Aorta (tissue), 5 donors: ENCODE data around the gene LHFPL3. TPM values are rescaled to one million over a fixed set of nuclear protein-coding genes. Genes with fewer than 3 reads are reported as not detected.

Source experiments
- ATAC-seq: fragments of 200-7000 bp; cut with Tn5 transposase; one replicate; pipeline ENCODE4 v1.9.1; 2022; ENCODE audit warnings: moderate library complexity; ENCODE audit not compliant: low FRiP score
- DNase-seq, 2 donors: peaks; one replicate each; pipeline ENCODE4 v3.0.0-alpha.2; 2020
- H3K27ac ChIP-seq, 2 donors: one replicate each; pipeline ENCODE4 v1.5.1; 2013; ENCODE audit warnings: low read length in 2 of 2, mild to moderate bottlenecking in 2 of 2, moderate library complexity in 2 of 2, control low read depth in 1 of 2, inconsistent platforms in 1 of 2, low read depth in 1 of 2
- H3K27me3 ChIP-seq, 2 donors: one replicate each; pipeline ENCODE4 v1.6.1; 2013; ENCODE audit warnings: control low read depth in 1 of 2, low read length in 1 of 2, mild to moderate bottlenecking in 1 of 2, moderate library complexity in 1 of 2; ENCODE audit not compliant: insufficient read depth in 2 of 2, control insufficient read depth in 1 of 2
- H3K36me3 ChIP-seq, 2 donors: one replicate each; pipeline ENCODE4 v1.6.1; 2013; ENCODE audit warnings: control low read depth in 1 of 2, low read length in 1 of 2, mild to moderate bottlenecking in 1 of 2; ENCODE audit not compliant: insufficient read depth in 2 of 2, control insufficient read depth in 1 of 2
- H3K4me1 ChIP-seq, 2 donors: one replicate each; pipeline ENCODE4 v1.6.1; 2013; ENCODE audit warnings: low read length in 2 of 2, control low read depth in 1 of 2, mild to moderate bottlenecking in 1 of 2, moderate library complexity in 1 of 2; ENCODE audit not compliant: insufficient read depth in 2 of 2, control insufficient read depth in 1 of 2
- H3K4me3 ChIP-seq, 2 donors: one replicate each; pipeline ENCODE4 v1.5.1; 2013; ENCODE audit warnings: low read length in 2 of 2, control low read depth in 1 of 2, mild to moderate bottlenecking in 1 of 2
- H3K9me3 ChIP-seq: one replicate; pipeline ENCODE4 v1.6.1; 2013; ENCODE audit warnings: mild to moderate bottlenecking, low read length; ENCODE audit not compliant: control insufficient read depth
- WGBS, 2 donors: extraction: QIAGEN DNeasy Blood & Tissue Kit; methylation state at CpG; one replicate each; pipeline ENCODE4 v1.1.7; 2013; 5-methylcytosine and 5-hydroxymethylcytosine counted together
- intact Hi-C, 2 donors: fragments of 100-400 bp; cut with DNase I; formaldehyde crosslinking; loops; one replicate each; pipeline versions ENCODE4 v1.14.2 to v1.15.0; 2022
- polyA plus RNA-seq, 2 donors: library from polyadenylated mRNA; stranded (reverse); fragments of 200-250 nt; gene quantifications; one replicate each; pipeline ENCODE4 v1.2.3, GENCODE V29; 2013
- total RNA-seq, 2 donors: library from RNA; stranded (reverse); fragmentation: NEBNext Ultra II Directional; extraction: Animal tissue kit (Norgen Biotek cat#: 25700); gene quantifications; one replicate each; pipeline ENCODE4 v1.2.1, GENCODE V29; 2021
- donor health status: healthy with polysubstance abuse.
- donor health status: Bipolar disorder and iron deficiency.
- donor health status: DM: no; HTN: no; CAD: no.
- donor health status: DM: no; HTN: no; CAD: no.
- donor health status: DM: yes; HTN: yes; CAD: no.

The LHFPL3 gene
- total and polyA plus RNA-seq, 4 donors = not detected

- Histone ChIP-seq H3K9me3 (peaks cover 3% of the 10 kb centered on the region), H3K4me3 (no peak overlapping the region), H3K27ac (no peak overlapping the region), H3K36me3 (no peaks in the 10 kb centered on the region), H3K4me1 (no peaks in the 10 kb centered on the region), H3K27me3 (no peaks in the 10 kb centered on the region)
- intact Hi-C loops = no loop called here
- DNase-seq = no peak
- 69 to 75% methylated on average over 2 of the region's 2 CpGs for WGBS, 2 donors
- no peak for ATAC-seq
These were observed 201.2 kb downstream of the LHFPL3 start for GRCh38 chr7:104529567-104529966.

- Histone ChIP-seq H3K27ac (no peak overlapping the region), H3K27me3 (no peaks in the 10 kb centered on the region), H3K4me3 (no peak overlapping the region), H3K4me1 (no peaks in the 10 kb centered on the region), H3K9me3 (peaks cover 3% of the 10 kb centered on the region), H3K36me3 (no peaks in the 10 kb centered on the region)
- no peak for ATAC-seq
- DNase-seq = no peak
- intact Hi-C loops = no loop called here
- WGBS, 2 donors = 36 to 52% methylated on average over 5 of the region's 5 CpGs
These were observed 201.8 kb downstream of the LHFPL3 start for GRCh38 chr7:104530251-104530650.

GRCh38 chr7:104534149-104534548 lies 205.7 kb downstream of the LHFPL3 start:
- Histone ChIP-seq H3K9me3 (peaks cover 3% of the 10 kb centered on the region), H3K27ac (no peak overlapping the region), H3K36me3 (no peaks in the 10 kb centered on the region), H3K27me3 (no peaks in the 10 kb centered on the region), H3K4me3 (no peak overlapping the region), H3K4me1 (no peaks in the 10 kb centered on the region)
- DNase-seq (no peak), ATAC-seq (no peak)
- 67 to 73% methylated on average over 4 of the region's 4 CpGs for WGBS, 2 donors
- intact Hi-C loops = no loop called here

DNA sequence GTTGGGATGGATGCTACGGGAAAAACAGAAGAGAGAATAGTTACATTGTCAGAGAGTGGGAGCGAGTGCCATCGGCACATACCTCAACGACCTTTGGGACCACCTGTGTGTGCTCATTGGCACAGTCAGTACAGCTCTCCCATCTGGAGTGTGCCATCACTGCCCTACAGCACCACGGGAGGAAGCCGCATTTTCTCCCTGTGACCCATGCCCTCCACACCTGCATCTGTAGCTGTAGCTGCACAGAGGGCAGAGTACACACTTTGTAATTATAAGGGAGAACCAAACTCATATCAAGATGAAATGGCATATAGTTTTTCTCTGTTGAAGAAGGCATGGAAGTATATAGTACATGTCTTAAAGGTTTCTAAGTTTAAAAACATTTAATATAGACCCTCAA lies 207.4 kb downstream of the LHFPL3 start:
- Histone ChIP-seq H3K27ac (no peak overlapping the region), H3K4me3 (no peak overlapping the region), H3K36me3 (no peaks in the 10 kb centered on the region), H3K4me1 (no peaks in the 10 kb centered on the region), H3K27me3 (no peaks in the 10 kb centered on the region), H3K9me3 (peaks cover 3% of the 10 kb centered on the region)
- no peak for DNase-seq
- no peak for ATAC-seq
- intact Hi-C loops = no loop called here
- WGBS, 2 donors = 71 to 79% methylated on average over 6 of the region's 6 CpGs

- Histone ChIP-seq H3K4me3 (no peak overlapping the region), H3K27me3 (no peaks in the 10 kb centered on the region), H3K4me1 (no peaks in the 10 kb centered on the region), H3K9me3 (peaks cover 4% of the 10 kb centered on the region), H3K27ac (no peak overlapping the region), H3K36me3 (no peaks in the 10 kb centered on the region)
- WGBS, 2 donors = 27% methylated on average over 1 of the region's 1 CpG
- DNase-seq = no peak
- ATAC-seq = no peak
- intact Hi-C loops = no loop called here
These were observed 208.6 kb downstream of the LHFPL3 start for GRCh38 chr7:104536956-104537355.

- H3K27me3 ChIP-seq = no peaks in the 10 kb centered on the region
- no peaks in the 10 kb centered on the region for H3K4me1 ChIP-seq
- no peak overlapping the region for H3K4me3 ChIP-seq
- H3K27ac ChIP-seq = no peak overlapping the region
- intact Hi-C loops = no loop called here
- no peaks in the 10 kb centered on the region for H3K36me3 ChIP-seq
- DNase-seq (no peak), ATAC-seq (no peak)
- 63 to 64% methylated on average over 4 of the region's 4 CpGs for WGBS, 2 donors
- H3K9me3 ChIP-seq = peaks cover 4% of the 10 kb centered on the region
These were observed 209.7 kb downstream of the LHFPL3 start for GRCh38 chr7:104538152-104538551.

- no peak for ATAC-seq
- 60 to 75% methylated on average over 4 of the region's 4 CpGs for WGBS, 2 donors
These were observed 213.5 kb downstream of the LHFPL3 start for GRCh38 chr7:104541897-104542296.

GRCh38 chr7:104548861-104549260 lies 220.5 kb downstream of the LHFPL3 start:
- 26 to 27% methylated on average over 2 of the region's 2 CpGs for WGBS, 2 donors
- Histone ChIP-seq H3K36me3 (no peaks in the 10 kb centered on the region), H3K27me3 (no peaks in the 10 kb centered on the region), H3K9me3 (peaks cover 4% of the 10 kb centered on the region), H3K27ac (no peak overlapping the region), H3K4me1 (no peaks in the 10 kb centered on the region), H3K4me3 (no peak overlapping the region)
- DNase-seq (no peak), ATAC-seq (no peak)
- intact Hi-C loops = no loop called here

More at GRCh38 chr7:104541897-104542296, 213.5 kb downstream of the LHFPL3 start:
- Histone ChIP-seq H3K4me3 (no peak overlapping the region), H3K27me3 (no peaks in the 10 kb centered on the region), H3K4me1 (no peaks in the 10 kb centered on the region), H3K36me3 (no peaks in the 10 kb centered on the region), H3K27ac (no peak overlapping the region), H3K9me3 (peaks cover 2% of the 10 kb centered on the region)
- intact Hi-C loops = no loop called here
- no peak for DNase-seq

- Histone ChIP-seq H3K36me3 (no peaks in the 10 kb centered on the region), H3K4me3 (no peak overlapping the region), H3K27me3 (no peaks in the 10 kb centered on the region), H3K27ac (no peak overlapping the region), H3K9me3 (peaks cover 4% of the 10 kb centered on the region), H3K4me1 (no peaks in the 10 kb centered on the region)
- intact Hi-C loops = no loop called here
- no peak for DNase-seq
- no peak for ATAC-seq
- 66 to 72% methylated on average over 3 of the region's 3 CpGs for WGBS, 2 donors
These were observed 222.0 kb downstream of the LHFPL3 start for GRCh38 chr7:104550362-104550761.
